HUES6 (cell line): ENCODE measurements around the gene UBXN2A.
A peak's percentile ranks its signal among the peaks of the same experiment; 100 is the strongest.
"Not testable (repeated sequence)": the region's sequence is repeated elsewhere in the genome, so short reads cannot be mapped to it uniquely, and the experiment has no call there.

ENCODE experiments used
- H3K27ac ChIP-seq: 2 replicates; pipeline ENCODE4 v1.7.0; 2013; ENCODE audit warnings: low read depth, mild to moderate bottlenecking, low read length, inconsistent platforms
- H3K27me3 ChIP-seq: 2 replicates; pipeline ENCODE4 v1.6.1; 2013; ENCODE audit warnings: low read length; ENCODE audit not compliant: control insufficient read depth, insufficient read depth
- H3K36me3 ChIP-seq: 2 replicates; pipeline ENCODE4 v1.6.1; 2013; ENCODE audit warnings: low read length; ENCODE audit not compliant: control insufficient read depth, insufficient read depth
- H3K4me1 ChIP-seq: 2 replicates; pipeline ENCODE4 v1.6.1; 2013; ENCODE audit warnings: low read length; ENCODE audit not compliant: control insufficient read depth, insufficient read depth
- H3K4me3 ChIP-seq: 2 replicates; pipeline ENCODE4 v1.5.1; 2013; ENCODE audit warnings: low read depth, low read length
- H3K9ac ChIP-seq: one replicate; pipeline ENCODE4 v1.6.1; 2013; ENCODE audit warnings: mild to moderate bottlenecking, low read length
- H3K9me3 ChIP-seq: 2 replicates; pipeline ENCODE4 v1.6.1; 2013; ENCODE audit warnings: low read depth, low read length; ENCODE audit not compliant: control insufficient read depth, insufficient read depth

The UBXN2A gene

GRCh38 chr2:24024018-24024417 lies 83.8 kb downstream of the UBXN2A start:
- H3K27ac ChIP-seq, result no peak overlapping the region
- H3K4me3 ChIP-seq, result no peak overlapping the region
- H3K27me3 ChIP-seq, result no peaks in the 10 kb centered on the region
- no peaks in the 10 kb centered on the region for H3K9me3 ChIP-seq
- H3K4me1 ChIP-seq, result peaks cover 40% of the 10 kb centered on the region
- peaks cover 23% of the 10 kb centered on the region for H3K36me3 ChIP-seq
- no peak overlapping the region for H3K9ac ChIP-seq

GRCh38 chr2:24024996-24025663 lies 84.9 kb downstream of the UBXN2A start:
- H3K27me3 ChIP-seq, result no peaks in the 10 kb centered on the region
- no peak overlapping the region for H3K4me3 ChIP-seq
- H3K9ac ChIP-seq, result peak overlapping the region; percentile 28
- H3K36me3 ChIP-seq, result peaks cover 35% of the 10 kb centered on the region
- peak overlapping the region; percentile 82 for H3K27ac ChIP-seq
- no peaks in the 10 kb centered on the region for H3K9me3 ChIP-seq
- H3K4me1 ChIP-seq, result peaks cover 40% of the 10 kb centered on the region

DNA sequence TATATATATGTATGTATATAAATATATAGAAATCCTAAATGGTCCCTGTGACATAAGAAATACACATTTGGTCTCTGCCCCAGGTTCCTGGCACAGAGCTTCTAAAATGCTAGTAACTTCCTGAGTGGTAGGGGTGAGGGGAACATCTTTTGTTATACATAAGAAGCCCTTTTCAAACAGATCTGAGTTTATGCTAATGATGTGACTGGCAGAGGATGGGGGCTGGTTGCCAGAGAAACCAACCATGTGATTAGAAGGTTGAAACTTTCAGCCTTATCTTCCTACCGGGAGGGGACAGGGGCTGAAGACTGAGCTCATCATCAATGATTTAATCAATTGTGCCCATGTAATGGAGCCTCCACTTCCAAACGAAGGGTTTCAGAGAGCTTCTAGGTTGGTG lies 86.0 kb downstream of the UBXN2A start:
- peak overlapping the region; percentile 7; the same call in 1 of the 2 replicates for H3K4me3 ChIP-seq
- H3K36me3 ChIP-seq, result peaks cover 46% of the 10 kb centered on the region
- H3K9me3 ChIP-seq, result no peaks in the 10 kb centered on the region
- H3K4me1 ChIP-seq, result peaks cover 38% of the 10 kb centered on the region
- H3K27ac ChIP-seq, result peak overlapping the region; percentile 82
- no peak overlapping the region for H3K9ac ChIP-seq
- H3K27me3 ChIP-seq, result no peaks in the 10 kb centered on the region

DNA sequence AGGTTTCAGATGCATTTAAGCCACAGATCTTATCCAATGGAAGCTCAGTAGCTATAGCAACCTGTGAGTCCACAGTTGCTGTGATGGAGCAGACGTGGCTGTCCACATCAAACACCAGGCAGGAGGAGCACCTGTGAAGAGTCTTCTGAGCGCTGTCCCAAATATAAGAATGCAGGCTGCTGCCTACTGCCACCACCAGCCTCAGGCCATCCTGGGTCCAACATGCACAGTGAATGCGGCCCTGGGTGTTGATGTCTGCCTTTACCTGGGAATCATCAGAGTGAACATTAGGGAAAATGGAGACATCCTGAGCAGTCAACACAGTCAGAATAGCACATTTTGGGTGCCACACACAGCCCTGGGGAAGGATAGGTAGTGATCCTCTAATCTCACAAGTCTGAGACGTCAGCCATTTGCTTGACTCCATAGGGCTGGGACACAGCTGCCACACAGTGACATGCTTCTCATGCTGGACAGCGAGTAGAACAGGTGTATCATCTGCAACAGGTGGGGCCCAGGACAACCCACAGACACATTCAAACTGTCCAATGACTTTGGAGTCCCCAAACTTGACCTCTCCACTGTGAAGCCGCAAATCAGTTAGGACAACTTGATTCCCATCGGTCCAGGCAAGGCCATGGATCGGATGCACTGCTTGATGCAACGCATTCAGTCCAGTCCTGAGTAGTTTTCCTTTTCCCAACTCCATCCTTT lies 98.7 kb downstream of the UBXN2A start:
- Histone ChIP-seq H3K4me1 (no peaks in the 10 kb centered on the region), H3K27ac (no peak overlapping the region), H3K27me3 (no peaks in the 10 kb centered on the region), H3K9ac (no peak overlapping the region), H3K9me3 (no peaks in the 10 kb centered on the region), H3K36me3 (peaks cover 33% of the 10 kb centered on the region), H3K4me3 (no peak overlapping the region)

DNA sequence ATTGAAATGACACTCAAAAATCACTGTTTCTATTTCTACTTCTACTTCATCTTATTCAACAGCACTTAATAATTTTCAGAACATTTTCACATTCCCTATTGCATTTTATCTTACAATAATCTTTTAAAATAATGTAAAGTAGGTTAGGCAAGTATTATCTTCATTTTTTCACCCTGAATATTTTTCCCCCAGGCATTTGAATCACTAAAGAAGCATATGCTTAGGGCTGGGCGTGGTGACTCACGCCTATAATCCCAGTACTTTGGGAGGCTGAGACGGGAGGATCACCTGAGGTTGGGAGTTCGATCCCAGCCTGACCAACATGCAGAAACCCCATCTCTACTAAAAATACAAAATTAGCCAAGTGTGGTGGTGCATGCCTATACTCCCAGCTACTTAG lies 100.2 kb downstream of the UBXN2A start:
- no peaks in the 10 kb centered on the region for H3K27me3 ChIP-seq
- H3K36me3 ChIP-seq, result peaks cover 33% of the 10 kb centered on the region
- H3K4me1 ChIP-seq, result no peaks in the 10 kb centered on the region
- H3K9me3 ChIP-seq, result no peaks in the 10 kb centered on the region
- H3K27ac ChIP-seq, result no peak overlapping the region
- H3K9ac ChIP-seq, result no peak overlapping the region
- H3K4me3 ChIP-seq, result no peak overlapping the region

DNA sequence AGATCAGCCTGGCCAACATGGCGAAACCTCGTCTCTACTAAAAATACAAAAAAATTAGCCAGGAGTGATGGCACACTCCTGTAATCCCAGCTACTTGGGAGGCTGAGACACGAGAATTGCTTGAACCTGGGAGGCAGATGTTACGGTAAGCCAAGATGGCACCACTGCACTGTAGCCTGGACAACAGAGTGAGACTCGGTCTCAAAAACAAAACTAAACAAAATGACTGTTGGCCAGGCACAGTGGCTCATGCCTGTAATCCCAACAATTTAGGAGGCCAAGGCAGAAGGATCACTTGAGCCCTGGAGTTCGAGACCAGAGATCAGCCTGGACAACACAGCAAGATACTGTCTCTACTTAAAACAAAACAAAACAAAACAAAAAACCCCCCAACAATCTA lies 102.9 kb downstream of the UBXN2A start:
- H3K9ac ChIP-seq, H3K27me3 ChIP-seq, H3K9me3 ChIP-seq, H3K4me1 ChIP-seq, H3K4me3 ChIP-seq, H3K27ac ChIP-seq: not testable (repeated sequence)
- peaks cover 13% of the 10 kb centered on the region for H3K36me3 ChIP-seq

DNA sequence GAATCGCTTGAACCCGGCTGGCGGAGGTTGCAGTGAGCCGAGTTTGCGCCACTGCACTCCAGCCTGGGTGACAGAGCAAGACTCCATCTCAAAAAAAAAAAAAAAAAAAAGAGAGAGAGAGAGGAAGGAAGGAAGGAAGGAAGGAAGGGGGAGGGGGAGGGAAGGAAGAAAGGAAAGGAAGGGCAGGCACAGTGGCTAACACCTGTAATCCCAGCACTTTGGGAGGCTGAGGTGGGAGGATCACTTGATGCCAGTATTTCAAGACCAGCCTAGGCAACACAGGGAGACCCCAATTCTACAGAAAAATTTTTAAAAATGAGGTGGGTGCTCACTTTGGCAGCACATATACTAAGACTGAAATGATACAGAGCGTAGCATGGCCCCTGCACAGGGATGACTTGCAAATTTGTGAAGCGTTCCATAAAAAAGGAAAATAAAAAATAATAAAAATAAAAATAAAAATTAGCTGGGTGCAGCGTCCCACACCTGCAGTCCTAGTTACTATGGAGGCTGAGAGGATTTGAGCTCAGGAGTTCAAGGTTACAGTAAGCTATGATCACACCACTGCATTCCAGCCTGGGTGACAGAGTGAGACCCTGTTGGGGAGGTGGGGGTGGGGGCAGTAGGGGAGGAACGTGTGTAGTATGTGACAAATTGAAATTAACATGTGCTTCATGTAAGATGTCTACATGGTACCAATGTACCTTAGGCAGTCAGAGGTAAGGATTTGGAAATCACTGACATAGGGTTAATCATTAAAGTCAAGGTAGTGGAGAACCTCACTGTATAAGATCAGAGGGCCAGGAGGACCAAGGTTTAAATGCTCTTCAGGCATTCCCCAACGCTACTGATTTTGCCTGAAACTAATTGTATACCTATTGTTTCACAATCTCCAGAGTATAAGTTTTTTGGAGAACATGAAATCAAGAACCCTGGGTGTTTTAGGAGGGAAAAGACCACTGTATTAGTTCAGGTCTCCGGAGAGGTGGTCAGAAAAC lies 105.5 kb downstream of the UBXN2A start:
- Histone ChIP-seq H3K27ac (no peak overlapping the region), H3K9me3 (no peaks in the 10 kb centered on the region), H3K9ac (no peak overlapping the region), H3K4me1 (0 out of 2 replicates have a peak, but pooled peaks cover 8% of the 10 kb centered on the region), H3K27me3 (no peaks in the 10 kb centered on the region), H3K36me3 (no peaks in the 10 kb centered on the region), H3K4me3 (peak overlapping the region; percentile 80)

- Histone ChIP-seq H3K9me3 (no peaks in the 10 kb centered on the region), H3K27ac (no peak overlapping the region), H3K4me1 (0 out of 2 replicates have a peak, but pooled peaks cover 8% of the 10 kb centered on the region), H3K4me3 (peak overlapping the region; percentile 80), H3K27me3 (no peaks in the 10 kb centered on the region), H3K9ac (no peak overlapping the region), H3K36me3 (no peaks in the 10 kb centered on the region)
Measured at GRCh38 chr2:24046599-24046929, 106.3 kb downstream of the UBXN2A start.

DNA sequence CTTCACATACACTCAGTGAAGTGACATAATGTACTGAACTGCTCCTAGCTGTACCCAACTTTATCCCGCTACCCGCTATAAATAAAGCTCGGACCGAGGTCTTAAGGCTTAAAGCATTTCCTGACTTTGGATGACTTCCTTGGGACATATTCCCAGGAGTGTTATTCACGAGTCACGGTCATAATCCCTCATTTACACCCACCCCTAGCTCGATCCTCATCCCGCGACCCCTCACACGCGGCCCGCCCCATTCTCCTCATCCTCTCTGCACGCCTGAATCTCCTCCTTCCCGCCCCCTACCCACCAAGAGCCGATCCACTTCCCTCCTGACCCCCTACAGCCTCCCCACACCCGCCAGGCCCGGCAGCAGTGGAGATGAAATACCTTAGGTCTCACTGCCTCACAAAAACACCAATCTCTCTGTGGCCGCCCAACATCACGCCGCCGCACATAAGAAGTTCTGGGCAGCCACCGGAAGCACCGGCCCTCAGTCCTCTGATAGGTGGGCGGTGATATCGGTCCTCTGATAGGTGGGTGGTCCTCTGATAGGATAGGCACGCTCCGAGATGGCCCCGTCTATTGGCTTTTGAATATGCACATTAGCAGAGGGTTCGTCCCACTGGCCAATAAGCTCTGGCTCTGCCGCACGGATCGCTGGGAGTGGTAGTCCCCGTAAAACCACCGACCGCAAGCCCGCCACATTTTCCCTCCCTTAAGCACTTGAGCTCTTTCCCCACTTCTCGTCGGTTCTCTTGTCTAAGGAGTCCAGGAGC lies 106.9 kb downstream of the UBXN2A start, which contains the start of gene WDCP:
TSS of gene WDCP (minus strand) at position 462 of the 773 bp plus-strand sequence. CDS start 7,897 bp downstream, outside the sequence.
- H3K9ac ChIP-seq, result peak within 1 kb of the TSS; percentile 66
- H3K36me3 ChIP-seq, result no peaks in the 10 kb centered on the region
- no peaks in the 10 kb centered on the region for H3K9me3 ChIP-seq
- H3K4me1 ChIP-seq, result 0 out of 2 replicates have a peak, but pooled peaks cover 8% of the 10 kb centered on the region
- no peak within 1 kb of the TSS for H3K27ac ChIP-seq
- peak within 1 kb of the TSS; percentile 80 for H3K4me3 ChIP-seq
- H3K27me3 ChIP-seq, result no peaks in the 10 kb centered on the region

DNA sequence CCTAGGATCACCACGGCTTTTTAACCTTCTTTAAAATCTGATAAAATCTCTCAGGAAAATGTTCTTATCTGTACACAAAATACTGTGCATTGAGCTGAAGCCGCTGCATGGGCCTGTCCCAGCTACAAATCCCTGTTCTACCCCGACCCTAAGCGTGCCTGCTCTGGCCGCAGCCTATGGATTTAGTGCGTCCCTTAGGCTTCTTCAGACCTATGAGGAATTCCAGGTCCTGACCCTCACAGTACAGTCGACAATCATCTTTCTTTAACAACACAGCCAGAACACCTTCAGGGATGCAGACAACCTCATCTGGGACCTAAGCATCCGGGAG lies 107.4 kb downstream of the UBXN2A start:
- no peak overlapping the region for H3K27ac ChIP-seq
- H3K9ac ChIP-seq, result no peak overlapping the region
- no peaks in the 10 kb centered on the region for H3K27me3 ChIP-seq
- 0 out of 2 replicates have a peak, but pooled peaks cover 8% of the 10 kb centered on the region for H3K4me1 ChIP-seq
- H3K36me3 ChIP-seq, result no peaks in the 10 kb centered on the region
- H3K4me3 ChIP-seq, result peak overlapping the region; percentile 30
- no peaks in the 10 kb centered on the region for H3K9me3 ChIP-seq
